Activated B cell treated with CpG ODN at 0.5 μM for 24 hours (primary cell): ENCODE data around the gene EVA1B. TPM values are rescaled to one million over a fixed set of nuclear protein-coding genes. Genes with fewer than 3 reads are reported as not detected.

ENCODE experiments used
- ATAC-seq: fragments of 200-7000 bp; cut with Tn5 transposase; one replicate; pipeline ENCODE4 v1.10.0; 2021; ENCODE audit warnings: low read depth, mild to moderate bottlenecking, moderate library complexity
- CTCF ChIA-PET: fragments of 350-600 bp; sonication (Branson Sonifier 250); formaldehyde crosslinking; loops from one replicate; lab custom pipeline; 2021; ENCODE audit warnings: antibody characterized with exemption; lab: Charles Lee
- POLR2A ChIA-PET: fragments of 350-600 bp; sonication (Branson Sonifier 250); formaldehyde crosslinking; loops from one replicate; lab custom pipeline; 2021; ENCODE audit warnings: antibody characterized with exemption; lab: Charles Lee
- DNase-seq: peaks from one replicate; pipeline ENCODE4 v3.0.0; 2022
- H3K27ac Mint-ChIP-seq: one replicate; pipeline ENCODE4 v1.8.0; 2020; ENCODE audit warnings: mixed read lengths
- H3K27me3 Mint-ChIP-seq: one replicate; pipeline ENCODE4 v1.8.0; 2021; ENCODE audit warnings: mixed read lengths
- H3K36me3 Mint-ChIP-seq: one replicate; pipeline ENCODE4 v1.8.0; 2021; ENCODE audit warnings: low read depth, mixed read lengths
- H3K4me1 Mint-ChIP-seq: one replicate; pipeline ENCODE4 v1.8.0; 2021; ENCODE audit warnings: mixed read lengths
- H3K4me3 Mint-ChIP-seq: one replicate; pipeline ENCODE4 v1.8.0; 2020; ENCODE audit warnings: mild to moderate bottlenecking, mixed read lengths
- H3K9me3 Mint-ChIP-seq: one replicate; pipeline ENCODE4 v1.8.0; 2020; ENCODE audit warnings: mixed read lengths
- CTCF ChIP-seq: fragments of 200-600 bp; IDR thresholded peaks from one replicate; pipeline ENCODE4 v1.8.0; 2022; ENCODE audit warnings: antibody characterized with exemption, mild to moderate bottlenecking
- intact Hi-C: fragments of 100-400 bp; cut with micrococcal nuclease; formaldehyde crosslinking; loops from one replicate; pipeline ENCODE4 v1.15.1; 2024
- total RNA-seq: library from RNA; stranded (reverse); gene quantifications from 2 replicates; pipeline ENCODE4 v1.2.3, GENCODE V29; 2022

The EVA1B gene
- total RNA-seq, 1 donor from 2014 or later: 1.2 TPM

GRCh38 chr1:36307601-36308330 is 15.7 kb downstream of the EVA1B start:
- ChIA-PET CTCF (interaction anchor here (1.3 kb wide), 1 partner anchor 13 kb away, joined by 3 read pairs; no protein-coding TSS in a partner anchor), POLR2A (interaction anchor here (0.6 to 1.9 kb wide), 11 partner anchors 11 to 263 kb away, joined by 3 to 10 read pairs (median 4); partner anchors contain the start of genes EVA1B, OSCP1, THRAP3 and TRAPPC3)
- H3K27me3 Mint-ChIP-seq: no peaks in the 10 kb centered on the region
- H3K9me3 Mint-ChIP-seq: no peaks in the 10 kb centered on the region
- no peak for DNase-seq
- ATAC-seq: no peak
- TF ChIP-seq CTCF: no peak
- H3K27ac Mint-ChIP-seq: no peak overlapping the region
- H3K36me3 Mint-ChIP-seq: peaks cover 27% of the 10 kb centered on the region
- intact Hi-C loops: loop anchor here (1.0 to 10.0 kb wide), 6 partner anchors 13 to 1039 kb away; partner anchors contain the start of genes AGO1 and ZMYM4
- H3K4me1 Mint-ChIP-seq: peaks cover 40% of the 10 kb centered on the region
- peak overlapping the region; percentile 97 for H3K4me3 Mint-ChIP-seq

GRCh38 chr1:36306902-36307456 is 16.5 kb downstream of the EVA1B start:
- H3K4me3 Mint-ChIP-seq: peak overlapping the region; percentile 97
- ChIA-PET POLR2A (interaction anchor here (0.6 to 1.9 kb wide), 14 partner anchors 12 to 264 kb away, joined by 3 to 10 read pairs (median 4); partner anchors contain the start of genes EVA1B, OSCP1, THRAP3 and TRAPPC3), CTCF (interaction anchor here (1.2 to 1.3 kb wide), 2 partner anchors 14 to 90 kb away, joined by 3 read pairs; partner anchors contain the start of gene LSM10)
- H3K27ac Mint-ChIP-seq: peak overlapping the region; percentile 88
- peaks cover 35% of the 10 kb centered on the region for H3K36me3 Mint-ChIP-seq
- ATAC-seq: peak; percentile 98
- intact Hi-C loops: loop anchor here (1.0 to 10.0 kb wide), 6 partner anchors 13 to 1038 kb away; partner anchors contain the start of genes AGO1 and ZMYM4
- peaks cover 40% of the 10 kb centered on the region for H3K4me1 Mint-ChIP-seq
- no peaks in the 10 kb centered on the region for H3K27me3 Mint-ChIP-seq
- no peak for TF ChIP-seq CTCF
- DNase-seq: peak; percentile 94
- no peaks in the 10 kb centered on the region for H3K9me3 Mint-ChIP-seq

- H3K27ac Mint-ChIP-seq: peak within 1 kb of the TSS; percentile 88
- peaks cover 40% of the 10 kb centered on the region for H3K4me1 Mint-ChIP-seq
- POLR2A ChIA-PET: interaction anchor here (0.6 to 1.9 kb wide), 13 partner anchors 15 to 158 kb away, joined by 3 to 10 read pairs (median 4); partner anchors contain the start of genes EVA1B, MRPS15, OSCP1 and THRAP3
- no peaks in the 10 kb centered on the region for H3K9me3 Mint-ChIP-seq
- DNase-seq (peak; percentile 34), ATAC-seq (peak; percentile 18)
- peak within 1 kb of the TSS; percentile 97 for H3K4me3 Mint-ChIP-seq
- intact Hi-C loops: loop anchor here (2.0 to 10.0 kb wide), 5 partner anchors 36 to 1038 kb away; partner anchors contain the start of genes AGO1 and ZMYM4
- CTCF ChIA-PET: interaction anchor here (1.2 to 1.3 kb wide), 2 partner anchors 15 to 91 kb away, joined by 3 read pairs; partner anchors contain the start of gene LSM10
- no peaks in the 10 kb centered on the region for H3K27me3 Mint-ChIP-seq
- H3K36me3 Mint-ChIP-seq: peaks cover 41% of the 10 kb centered on the region
- no peak for TF ChIP-seq CTCF
Measured at GRCh38 chr1:36306210-36306901, 17.1 kb downstream of the EVA1B start, which contains the start of gene SH3D21. Gene SH3D21, plus strand, starts transcription at chr1:36306368. Its CDS starts 53 bp downstream, at chr1:36306421.

GRCh38 chr1:36305915-36306209 is 17.6 kb downstream of the EVA1B start:
- ATAC-seq (no peak), DNase-seq (no peak)
- H3K27ac Mint-ChIP-seq: peak overlapping the region; percentile 87
- H3K27me3 Mint-ChIP-seq: no peaks in the 10 kb centered on the region
- H3K36me3 Mint-ChIP-seq: peaks cover 46% of the 10 kb centered on the region
- intact Hi-C loops: loop anchor here (2.0 to 10.0 kb wide), 5 partner anchors 36 to 1037 kb away; partner anchors contain the start of genes AGO1 and ZMYM4
- POLR2A ChIA-PET: interaction anchor here (1.0 to 1.9 kb wide), 7 partner anchors 17 to 158 kb away, joined by 3 to 10 read pairs (median 5); partner anchors contain the start of genes EVA1B, MRPS15 and THRAP3
- CTCF ChIA-PET: interaction anchor here (1.2 kb wide), 1 partner anchor 91 kb away, joined by 3 read pairs; the partner anchor contains the start of gene LSM10
- H3K9me3 Mint-ChIP-seq: no peaks in the 10 kb centered on the region
- H3K4me3 Mint-ChIP-seq: peak overlapping the region; percentile 97
- no peak for TF ChIP-seq CTCF
- peaks cover 44% of the 10 kb centered on the region for H3K4me1 Mint-ChIP-seq
